ENCODE measurements around the gene PLD3.

PLD3 gene

GRCh38 chr19:40321566-40322270, 26.8 kb upstream of the PLD3 start:
- DNase-seq (ENCODE audit: extremely low spot score): no peak
- ChIA-PET POLR2A (interaction anchor here (1.3 to 1.8 kb wide), 2 partner anchors 9 to 26 kb away, joined by 3 to 5 read pairs; partner anchors contain the start of genes C19orf47 and PLD3), CTCF (no interaction called here)

GRCh38 chr19:40322271-40322610, 26.3 kb upstream of the PLD3 start:
- POLR2A ChIA-PET: interaction anchor here (1.8 kb wide), 1 partner anchor 9 kb away, joined by 5 read pairs; no protein-coding TSS in a partner anchor

More at GRCh38 chr19:40321566-40322270, 26.8 kb upstream of the PLD3 start:
- TF ChIP-seq SUZ12 (IDR thresholded peaks at IDR 0.05) (no peak), ELF4 (IDR thresholded peaks at IDR 0.05) (no peak), ZNF384 (IDR thresholded peaks at IDR 0.05) (no peak), NFRKB (IDR thresholded peaks at IDR 0.05) (no peak), L3MBTL2 (conservative IDR thresholded peaks at IDR 0.05) (no peak), PKNOX1 (IDR thresholded peaks at IDR 0.05) (no peak), HDGF (IDR thresholded peaks at IDR 0.05; ENCODE audit: borderline replicate concordance) (no peak), TARDBP (IDR thresholded peaks at IDR 0.05) (no peak), CTBP1 (IDR thresholded peaks at IDR 0.05; ENCODE audit: borderline replicate concordance) (no peak), SP1 (IDR thresholded peaks at IDR 0.05) (no peak), FOXK2 (IDR thresholded peaks at IDR 0.05) (no peak), LEF1 (IDR thresholded peaks at IDR 0.05; ENCODE audit: borderline replicate concordance) (no peak), BHLHE40 (IDR thresholded peaks at IDR 0.05; ENCODE audit: borderline replicate concordance) (no peak), FOXA1 (IDR thresholded peaks at IDR 0.05) (no peak), FOXM1 (IDR thresholded peaks at IDR 0.05; ENCODE audit: borderline replicate concordance) (no peak), ARNT (IDR thresholded peaks at IDR 0.05) (no peak)

GRCh38 chr19:40322951-40323615, 25.4 kb upstream of the PLD3 start:
- POLR2A ChIA-PET: no interaction called here
- DNase-seq (ENCODE audit: extremely low spot score): no peak
- CTCF ChIA-PET: no interaction called here
- no peak for TF ChIP-seq NFRKB (IDR thresholded peaks at IDR 0.05)
- TF ChIP-seq SUZ12 (IDR thresholded peaks at IDR 0.05): no peak
- TF ChIP-seq FOXA1 (IDR thresholded peaks at IDR 0.05): no peak
- no peak for TF ChIP-seq PKNOX1 (IDR thresholded peaks at IDR 0.05)
- TF ChIP-seq TARDBP (IDR thresholded peaks at IDR 0.05): no peak
- TF ChIP-seq ZNF384 (IDR thresholded peaks at IDR 0.05): no peak
- TF ChIP-seq ELF4 (IDR thresholded peaks at IDR 0.05): no peak
- TF ChIP-seq BHLHE40 (IDR thresholded peaks at IDR 0.05; ENCODE audit: borderline replicate concordance): no peak
- TF ChIP-seq CTBP1 (IDR thresholded peaks at IDR 0.05; ENCODE audit: borderline replicate concordance): no peak
- TF ChIP-seq FOXK2 (IDR thresholded peaks at IDR 0.05): no peak
- no peak for TF ChIP-seq FOXM1 (IDR thresholded peaks at IDR 0.05; ENCODE audit: borderline replicate concordance)
- no peak for TF ChIP-seq SP1 (IDR thresholded peaks at IDR 0.05)
- TF ChIP-seq HDGF (IDR thresholded peaks at IDR 0.05; ENCODE audit: borderline replicate concordance): no peak
- TF ChIP-seq ARNT (IDR thresholded peaks at IDR 0.05): no peak

More at GRCh38 chr19:40322271-40322610, 26.3 kb upstream of the PLD3 start:
- TF ChIP-seq FOXA1 (IDR thresholded peaks at IDR 0.05): no peak
- TF ChIP-seq FOXM1 (IDR thresholded peaks at IDR 0.05; ENCODE audit: borderline replicate concordance): no peak
- no peak for TF ChIP-seq PKNOX1 (IDR thresholded peaks at IDR 0.05)
- TF ChIP-seq BHLHE40 (IDR thresholded peaks at IDR 0.05; ENCODE audit: borderline replicate concordance): no peak
- TF ChIP-seq TARDBP (IDR thresholded peaks at IDR 0.05): no peak
- TF ChIP-seq FOXK2 (IDR thresholded peaks at IDR 0.05): no peak
- TF ChIP-seq ARNT (IDR thresholded peaks at IDR 0.05): no peak
- no peak for TF ChIP-seq ELF4 (IDR thresholded peaks at IDR 0.05)
- no peak for TF ChIP-seq SP1 (IDR thresholded peaks at IDR 0.05)
- TF ChIP-seq CTBP1 (IDR thresholded peaks at IDR 0.05; ENCODE audit: borderline replicate concordance): no peak
- TF ChIP-seq SUZ12 (IDR thresholded peaks at IDR 0.05): no peak
- TF ChIP-seq L3MBTL2 (conservative IDR thresholded peaks at IDR 0.05): no peak
- no peak for TF ChIP-seq ZNF384 (IDR thresholded peaks at IDR 0.05)
- no peak for TF ChIP-seq HDGF (IDR thresholded peaks at IDR 0.05; ENCODE audit: borderline replicate concordance)
- no peak for TF ChIP-seq LEF1 (IDR thresholded peaks at IDR 0.05; ENCODE audit: borderline replicate concordance)
- no peak for TF ChIP-seq NFRKB (IDR thresholded peaks at IDR 0.05)
- no peak for DNase-seq (ENCODE audit: extremely low spot score)
- CTCF ChIA-PET: no interaction called here

- ChIA-PET CTCF (no interaction called here), POLR2A (no interaction called here)
- TF ChIP-seq ARNT (IDR thresholded peaks at IDR 0.05): no peak
- TF ChIP-seq BHLHE40 (IDR thresholded peaks at IDR 0.05; ENCODE audit: borderline replicate concordance): no peak
- no peak for TF ChIP-seq CTBP1 (IDR thresholded peaks at IDR 0.05; ENCODE audit: borderline replicate concordance)
- no peak for TF ChIP-seq TARDBP (IDR thresholded peaks at IDR 0.05)
- no peak for TF ChIP-seq FOXK2 (IDR thresholded peaks at IDR 0.05)
- no peak for TF ChIP-seq PKNOX1 (IDR thresholded peaks at IDR 0.05)
- TF ChIP-seq ELF4 (IDR thresholded peaks at IDR 0.05): no peak
- no peak for TF ChIP-seq HDGF (IDR thresholded peaks at IDR 0.05; ENCODE audit: borderline replicate concordance)
- no peak for DNase-seq (ENCODE audit: extremely low spot score)
Measured at GRCh38 chr19:40323705-40324104, 24.8 kb upstream of the PLD3 start.

GRCh38 chr19:40326201-40326600, 22.3 kb upstream of the PLD3 start:
- TF ChIP-seq ELF4 (IDR thresholded peaks at IDR 0.05): no peak
- TF ChIP-seq PKNOX1 (IDR thresholded peaks at IDR 0.05): no peak
- no peak for TF ChIP-seq L3MBTL2 (conservative IDR thresholded peaks at IDR 0.05)
- no peak for TF ChIP-seq ARNT (IDR thresholded peaks at IDR 0.05)
- no peak for TF ChIP-seq CTBP1 (IDR thresholded peaks at IDR 0.05; ENCODE audit: borderline replicate concordance)
- no peak for TF ChIP-seq FOXK2 (IDR thresholded peaks at IDR 0.05)
- no peak for TF ChIP-seq FOXA1 (IDR thresholded peaks at IDR 0.05)
- DNase-seq (ENCODE audit: extremely low spot score): no peak
- ChIA-PET POLR2A (no interaction called here), CTCF (no interaction called here)
